Measurements from ENCODE around the gene CBFA2T3.
"Not testable (repeated sequence)": the region's sequence is repeated elsewhere in the genome, so short reads cannot be mapped to it uniquely, and the experiment has no call there.

DNA sequence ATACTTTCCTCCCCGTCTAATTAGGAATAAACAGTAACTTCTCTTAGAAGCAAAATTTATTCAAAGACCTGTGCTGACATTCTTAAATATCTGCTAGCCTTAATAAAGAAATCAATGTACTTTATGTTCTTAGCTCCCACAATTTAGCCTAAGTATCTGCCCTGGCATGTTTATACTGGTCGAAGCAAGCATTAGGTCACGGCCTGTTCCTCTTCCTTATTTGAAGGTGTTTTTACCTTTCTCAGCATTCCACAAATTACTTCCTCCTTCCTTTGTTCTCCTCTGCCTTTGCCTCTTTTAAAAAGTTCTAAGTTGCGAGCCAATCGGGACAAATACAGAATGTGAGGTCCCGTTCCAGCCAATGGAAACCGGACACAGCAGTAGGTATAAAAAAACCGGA, 58.1 kb downstream of the CBFA2T3 start:
- TF ChIP-seq, protein P1, sequence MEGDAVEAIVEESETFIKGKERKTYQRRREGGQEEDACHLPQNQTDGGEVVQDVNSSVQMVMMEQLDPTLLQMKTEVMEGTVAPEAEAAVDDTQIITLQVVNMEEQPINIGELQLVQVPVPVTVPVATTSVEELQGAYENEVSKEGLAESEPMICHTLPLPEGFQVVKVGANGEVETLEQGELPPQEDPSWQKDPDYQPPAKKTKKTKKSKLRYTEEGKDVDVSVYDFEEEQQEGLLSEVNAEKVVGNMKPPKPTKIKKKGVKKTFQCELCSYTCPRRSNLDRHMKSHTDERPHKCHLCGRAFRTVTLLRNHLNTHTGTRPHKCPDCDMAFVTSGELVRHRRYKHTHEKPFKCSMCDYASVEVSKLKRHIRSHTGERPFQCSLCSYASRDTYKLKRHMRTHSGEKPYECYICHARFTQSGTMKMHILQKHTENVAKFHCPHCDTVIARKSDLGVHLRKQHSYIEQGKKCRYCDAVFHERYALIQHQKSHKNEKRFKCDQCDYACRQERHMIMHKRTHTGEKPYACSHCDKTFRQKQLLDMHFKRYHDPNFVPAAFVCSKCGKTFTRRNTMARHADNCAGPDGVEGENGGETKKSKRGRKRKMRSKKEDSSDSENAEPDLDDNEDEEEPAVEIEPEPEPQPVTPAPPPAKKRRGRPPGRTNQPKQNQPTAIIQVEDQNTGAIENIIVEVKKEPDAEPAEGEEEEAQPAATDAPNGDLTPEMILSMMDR (IDR thresholded peaks at IDR 0.05), result not testable (repeated sequence)
- not testable (repeated sequence) for TF ChIP-seq POLR2A, EP300 (IDR thresholded peaks at IDR 0.05)

Measured in tibial nerve (tissue), 4 donors.